Kidney epithelial cell (primary cell): ENCODE data around the gene LCORL. TPM values are rescaled to one million over a fixed set of nuclear protein-coding genes. Genes with fewer than 3 reads are reported as not detected.

Experiments
- DNase-seq: peaks from one replicate; pipeline ENCODE4 v3.0.0-alpha.2; 2010; ENCODE audit warnings: low read depth
- H3K27me3 ChIP-seq: 2 replicates; pipeline ENCODE4 v1.6.0; 2011; ENCODE audit warnings: low read length; ENCODE audit not compliant: control insufficient read depth, insufficient read depth
- H3K36me3 ChIP-seq: 2 replicates; pipeline ENCODE4 v1.5.1; 2011; ENCODE audit warnings: low read length; ENCODE audit not compliant: control insufficient read depth, insufficient read depth
- H3K4me3 ChIP-seq: 2 replicates; pipeline ENCODE4 v1.5.1; 2011; ENCODE audit warnings: low read depth, mild to moderate bottlenecking, control low read depth, low read length
- CTCF ChIP-seq: IDR thresholded peaks from 2 replicates; pipeline ENCODE4 v1.5.1; 2011; ENCODE audit warnings: mild to moderate bottlenecking, moderate library complexity, low read length, control low read depth, inconsistent platforms; ENCODE audit not compliant: insufficient read depth, poor library complexity, severe bottlenecking
- total RNA-seq: library from RNA; depleted of rRNA; stranded (reverse); fragments of >200 nt; gene quantifications from 2 replicates; pipeline ENCODE4 v1.2.3, GENCODE V29; 2015

LCORL gene
- total RNA-seq, 1 donor from 2014 or later: 35.2 TPM

GRCh38 chr4:17911608-17912007, 109.9 kb downstream of the LCORL start:
- TF ChIP-seq CTCF: no peak
- Histone ChIP-seq H3K27me3 (no peaks in the 10 kb centered on the region), H3K36me3 (no peaks in the 10 kb centered on the region), H3K4me3 (no peak overlapping the region)
- no peak for DNase-seq

GRCh38 chr4:17898553-17899055, 123.0 kb downstream of the LCORL start:
- TF ChIP-seq CTCF: no peak
- H3K27me3 ChIP-seq: no peaks in the 10 kb centered on the region

GRCh38 chr4:17895481-17895880, 126.1 kb downstream of the LCORL start:
- DNase-seq: no peak
- H3K36me3 ChIP-seq: no peaks in the 10 kb centered on the region
- TF ChIP-seq CTCF: no peak
- H3K4me3 ChIP-seq: no peak overlapping the region
- no peaks in the 10 kb centered on the region for H3K27me3 ChIP-seq

More at GRCh38 chr4:17898553-17899055, 123.0 kb downstream of the LCORL start:
- H3K36me3 ChIP-seq: no peaks in the 10 kb centered on the region
- DNase-seq: no peak
- H3K4me3 ChIP-seq: no peak overlapping the region

GRCh38 chr4:17894421-17894820, 127.1 kb downstream of the LCORL start:
- TF ChIP-seq CTCF: no peak
- no peaks in the 10 kb centered on the region for H3K36me3 ChIP-seq
- no peak for DNase-seq

GRCh38 chr4:17889692-17890091, 131.9 kb downstream of the LCORL start:
- no peak for DNase-seq
- Histone ChIP-seq H3K36me3 (no peaks in the 10 kb centered on the region), H3K4me3 (no peak overlapping the region), H3K27me3 (no peaks in the 10 kb centered on the region)
- TF ChIP-seq CTCF: no peak

More at GRCh38 chr4:17894421-17894820, 127.1 kb downstream of the LCORL start:
- no peaks in the 10 kb centered on the region for H3K27me3 ChIP-seq
- no peak overlapping the region for H3K4me3 ChIP-seq

GRCh38 chr4:17884511-17884910, 137.0 kb downstream of the LCORL start:
- no peak for TF ChIP-seq CTCF
- Histone ChIP-seq H3K4me3 (no peak overlapping the region), H3K27me3 (no peaks in the 10 kb centered on the region), H3K36me3 (no peaks in the 10 kb centered on the region)
- no peak for DNase-seq
